Upper lobe of left lung (tissue), 6 donors: ENCODE measurements around the gene TMEM235. TPM values are rescaled to one million over a fixed set of nuclear protein-coding genes. Genes with fewer than 3 reads are reported as not detected.
A peak's percentile ranks its signal among the peaks of the same experiment; 100 is the strongest.

Experiments used
- ATAC-seq, 2 donors: fragments of 200-7000 bp; cut with Tn5 transposase; one replicate each; pipeline ENCODE4 v1.9.1; 2022; ENCODE audit warnings: mild to moderate bottlenecking in 2 of 2, moderate library complexity in 2 of 2; ENCODE audit not compliant: low FRiP score in 2 of 2
- DNase-seq, 2 donors: peaks; one replicate each; pipeline ENCODE4 v3.0.0-alpha.2; 2019 to 2020
- H3K27ac ChIP-seq, 4 donors: fragments of 200-600 bp; sonication (generic); one replicate each; pipeline ENCODE4 v1.5.1; 2016 to 2019
- H3K27me3 ChIP-seq, 4 donors: fragments of 200-600 bp; sonication (generic); one replicate each; pipeline ENCODE4 v1.5.1; 2017 to 2019
- H3K36me3 ChIP-seq, 4 donors: fragments of 200-600 bp; sonication (generic); one replicate each; pipeline ENCODE4 v1.5.1; 2016 to 2019
- H3K4me1 ChIP-seq, 4 donors: fragments of 200-600 bp; sonication (generic); one replicate each; pipeline ENCODE4 v1.5.1; 2018 to 2019
- H3K4me3 ChIP-seq, 4 donors: fragments of 200-600 bp; sonication (generic); one replicate each; pipeline ENCODE4 v1.5.1; 2017 to 2019; ENCODE audit warnings: mild to moderate bottlenecking in 2 of 4, moderate library complexity in 1 of 4
- H3K9me3 ChIP-seq, 4 donors: fragments of 200-600 bp; sonication (generic); one replicate each; pipeline ENCODE4 v1.5.1; 2018 to 2019
- CTCF ChIP-seq, 6 experiments: fragments of 450-650 bp in 4 of 6; fragments of 200-600 bp in 2 of 6; sonication (generic) in 2 of 6; IDR thresholded peaks; one replicate each; pipeline ENCODE4 v1.5.1; 2016 to 2019; ENCODE audit warnings: antibody characterized with exemption in 6 of 6
- EP300 ChIP-seq, 4 donors: sonication (generic); formaldehyde crosslinking; IDR thresholded peaks; one replicate each; pipeline ENCODE4 v1.5.1; 2017; ENCODE audit warnings: antibody characterized with exemption in 4 of 4, control low read depth in 2 of 4
- POLR2A ChIP-seq, 4 donors: fragments of 450-650 bp; IDR thresholded peaks; one replicate each; pipeline ENCODE4 v1.5.1; 2016 to 2017; ENCODE audit warnings: antibody characterized with exemption in 4 of 4, mild to moderate bottlenecking in 2 of 4
- POLR2AphosphoS5 ChIP-seq, 2 donors: sonication (generic); formaldehyde crosslinking; IDR thresholded peaks; one replicate each; pipeline ENCODE4 v1.5.1; 2017; ENCODE audit warnings: antibody characterized with exemption in 2 of 2
- WGBS, 2 donors: methylation state at CpG; one replicate each; pipeline ENCODE4 v1.1.5; 2017 to 2018; 5-methylcytosine and 5-hydroxymethylcytosine counted together
- total RNA-seq, 6 donors: library from RNA; depleted of rRNA in 4 of 6; stranded (reverse); fragments of >200 nt in 4 of 6; gene quantifications; one replicate each; pipeline versions ENCODE4 v1.1.0 to v1.2.1, GENCODE V29; 2016 to 2021
- donor health status: DM: no; HTN: no; CAD: no; lungs with moderate emphysema.
- donor health status: DM: no; HTN: yes; CAD: no; lungs with severe emphysema.

The TMEM235 gene
- total RNA-seq, 6 donors from 2014 or later, result not detected

- DNase-seq, result no peak
- Histone ChIP-seq H3K27me3 (no peaks in the 10 kb centered on the region), H3K36me3 (no peaks in the 10 kb centered on the region), H3K9me3 (no peaks in the 10 kb centered on the region), H3K4me1 (peaks cover 7 to 13% (median 8%) of the 10 kb centered on the region in 4 donors), H3K27ac (peak overlapping the region in 2 of 4 donors; percentile 64 to 84), H3K4me3 (no peak overlapping the region)
- ATAC-seq, result peak in 1 of 2 donors; percentile 35
- WGBS, 2 donors, result 93 to 94% methylated on average over 16 of the region's 16 CpGs
- no peak for TF ChIP-seq CTCF (IDR thresholded peaks at IDR 0.05)
- TF ChIP-seq POLR2A (IDR thresholded peaks at IDR 0.05), result no peak
- TF ChIP-seq EP300 (IDR thresholded peaks at IDR 0.05), result no peak
- TF ChIP-seq POLR2AphosphoS5 (IDR thresholded peaks at IDR 0.05), result no peak
Measured at GRCh38 chr17:78225088-78225865, 6.2 kb upstream of the TMEM235 start.

- TF ChIP-seq POLR2AphosphoS5 (IDR thresholded peaks at IDR 0.05) (no peak), CTCF (IDR thresholded peaks at IDR 0.05) (no peak), EP300 (IDR thresholded peaks at IDR 0.05) (no peak), POLR2A (IDR thresholded peaks at IDR 0.05) (no peak)
- Histone ChIP-seq H3K27ac (no peak overlapping the region), H3K36me3 (no peaks in the 10 kb centered on the region), H3K9me3 (no peaks in the 10 kb centered on the region), H3K27me3 (peaks cover 0 to 7% (median 2%) of the 10 kb centered on the region in 4 donors), H3K4me3 (no peak overlapping the region), H3K4me1 (peaks cover 7 to 13% (median 8%) of the 10 kb centered on the region in 4 donors)
- DNase-seq (no peak), ATAC-seq (no peak)
- 72 to 75% methylated on average over 11 to 12 of the region's 12 CpGs for WGBS, 2 donors
Measured at GRCh38 chr17:78226055-78226758, 5.2 kb upstream of the TMEM235 start.

- Histone ChIP-seq H3K27ac (peak overlapping the region in 2 of 4 donors; percentile 2 to 11), H3K4me3 (no peak overlapping the region), H3K4me1 (peaks cover 7 to 19% (median 11%) of the 10 kb centered on the region in 4 donors), H3K27me3 (peaks cover 0 to 13% (median 6%) of the 10 kb centered on the region in 4 donors), H3K36me3 (no peaks in the 10 kb centered on the region), H3K9me3 (no peaks in the 10 kb centered on the region)
- TF ChIP-seq POLR2AphosphoS5 (IDR thresholded peaks at IDR 0.05) (peak in 1 of 2 donors; percentile 43), POLR2A (IDR thresholded peaks at IDR 0.05) (no peak)
- peak in 1 of 2 donors; percentile 31 for ATAC-seq
- DNase-seq, result no peak
- WGBS, 2 donors, result 45 to 51% methylated on average over 12 to 20 of the region's 20 CpGs
Measured at GRCh38 chr17:78226759-78227454, 4.5 kb upstream of the TMEM235 start.

GRCh38 chr17:78227455-78227916, 3.9 kb upstream of the TMEM235 start:
- ATAC-seq (peak in 1 of 2 donors; percentile 35), DNase-seq (no peak)
- H3K27me3 ChIP-seq, result peaks cover 0 to 19% (median 9%) of the 10 kb centered on the region in 4 donors
- H3K36me3 ChIP-seq, result no peaks in the 10 kb centered on the region
- H3K27ac ChIP-seq, result peak overlapping the region in 2 of 4 donors; percentile 2 to 11
- peaks cover 5 to 21% (median 15%) of the 10 kb centered on the region in 4 donors for H3K4me1 ChIP-seq
- WGBS, 2 donors, result 68 to 87% methylated on average over 10 of the region's 10 CpGs
- no peak overlapping the region for H3K4me3 ChIP-seq
- no peaks in the 10 kb centered on the region for H3K9me3 ChIP-seq
- TF ChIP-seq EP300 (IDR thresholded peaks at IDR 0.05), result no peak
- no peak for TF ChIP-seq CTCF (IDR thresholded peaks at IDR 0.05)
- TF ChIP-seq POLR2AphosphoS5 (IDR thresholded peaks at IDR 0.05), result no peak
- TF ChIP-seq POLR2A (IDR thresholded peaks at IDR 0.05), result no peak

GRCh38 chr17:78228176-78228575, 3.3 kb upstream of the TMEM235 start:
- WGBS, 2 donors, result 85 to 87% methylated on average over 4 of the region's 4 CpGs
- Histone ChIP-seq H3K27me3 (peaks cover 0 to 22% (median 10%) of the 10 kb centered on the region in 4 donors), H3K4me3 (no peak overlapping the region), H3K36me3 (no peaks in the 10 kb centered on the region), H3K27ac (no peak overlapping the region), H3K4me1 (peaks cover 0 to 23% (median 15%) of the 10 kb centered on the region in 4 donors), H3K9me3 (no peaks in the 10 kb centered on the region)
- no peak for ATAC-seq
- no peak for TF ChIP-seq EP300 (IDR thresholded peaks at IDR 0.05)
- no peak for TF ChIP-seq POLR2A (IDR thresholded peaks at IDR 0.05)
- no peak for TF ChIP-seq POLR2AphosphoS5 (IDR thresholded peaks at IDR 0.05)
- TF ChIP-seq CTCF (IDR thresholded peaks at IDR 0.05), result no peak
- DNase-seq, result no peak
